HTR-8/SVneo (cell line): ENCODE measurements around the gene LMTK3.
"Not testable (repeated sequence)": the region's sequence is repeated elsewhere in the genome, so short reads cannot be mapped to it uniquely, and the experiment has no call there.

Source experiments
- DNase-seq: peaks from one replicate; pipeline ENCODE4 v3.0.0; 2011; ENCODE audit warnings: low spot score, mixed read lengths; ENCODE audit not compliant: insufficient read length
- FAIRE-seq: peaks from 2 replicates; lab custom pipeline; 2011; peaks lifted over from hg19 to GRCh38; lab: Jason Lieb, UNC

LMTK3 gene

GRCh38 chr19:48540110-48540509 lies 28.5 kb upstream of the LMTK3 start:
- FAIRE-seq (no peak), DNase-seq (no peak)

GRCh38 chr19:48539503-48540096 lies 28.0 kb upstream of the LMTK3 start:
- DNase-seq (no peak), FAIRE-seq (no peak)

- not testable (repeated sequence) for DNase-seq, FAIRE-seq
Measured at GRCh38 chr19:48538057-48538456, 26.4 kb upstream of the LMTK3 start.

GRCh38 chr19:48537541-48537940 lies 25.9 kb upstream of the LMTK3 start:
- DNase-seq (no peak), FAIRE-seq (no peak)

- no peak for DNase-seq
- FAIRE-seq: no peak
Measured at GRCh38 chr19:48533770-48534169, 22.1 kb upstream of the LMTK3 start.

- DNase-seq: no peak
- FAIRE-seq: no peak
Measured at GRCh38 chr19:48530770-48531169, 19.1 kb upstream of the LMTK3 start.

- FAIRE-seq: no peak
- DNase-seq: no peak
Measured at GRCh38 chr19:48530066-48530720, 18.6 kb upstream of the LMTK3 start.

- DNase-seq (no peak), FAIRE-seq (no peak)
Measured at GRCh38 chr19:48529156-48529555, 17.5 kb upstream of the LMTK3 start.

GRCh38 chr19:48524732-48525131 lies 13.1 kb upstream of the LMTK3 start:
- DNase-seq: no peak
- no peak for FAIRE-seq

GRCh38 chr19:48524221-48524620 lies 12.6 kb upstream of the LMTK3 start:
- FAIRE-seq: no peak
- DNase-seq: no peak

- DNase-seq: no peak
Measured at GRCh38 chr19:48520134-48520533, 8.5 kb upstream of the LMTK3 start.

GRCh38 chr19:48519426-48519825 lies 7.8 kb upstream of the LMTK3 start:
- not testable (repeated sequence) for DNase-seq, FAIRE-seq

More at GRCh38 chr19:48520134-48520533, 8.5 kb upstream of the LMTK3 start:
- FAIRE-seq: no peak

GRCh38 chr19:48518207-48518606 lies 6.6 kb upstream of the LMTK3 start:
- no peak for DNase-seq
- no peak for FAIRE-seq

GRCh38 chr19:48516536-48516935 lies 4.9 kb upstream of the LMTK3 start:
- FAIRE-seq (no peak), DNase-seq (no peak)

- DNase-seq: no peak
- FAIRE-seq: no peak
Measured at GRCh38 chr19:48514123-48514458, 2.5 kb upstream of the LMTK3 start.

- DNase-seq (peak; percentile 90), FAIRE-seq (no peak)
Measured at GRCh38 chr19:48513289-48514122, 1.9 kb upstream of the LMTK3 start.

GRCh38 chr19:48512504-48513288 lies 1.1 kb upstream of the LMTK3 start:
- DNase-seq (no peak), FAIRE-seq (peak; percentile 79)

GRCh38 chr19:48511321-48511731 lies 309 bp downstream of the LMTK3 start:
- DNase-seq (no peak), FAIRE-seq (no peak)

GRCh38 chr19:48510421-48511268 lies 990 bp downstream of the LMTK3 start:
- DNase-seq: no peak
- FAIRE-seq: peak; percentile 72
